A549 (cell line): ENCODE measurements around the gene CD37. TPM values are rescaled to one million over a fixed set of nuclear protein-coding genes. Genes with fewer than 3 reads are reported as not detected.
A peak's percentile ranks its signal among the peaks of the same experiment; 100 is the strongest.

Experiments used
- ATAC-seq, 2 experiments: fragments of 200-7000 bp in 1 of 2; fragments of >200 bp in 1 of 2; cut with Nextera tagmentation in 1 of 2; cut with Tn5 transposase in 1 of 2; 3 replicates each; pipeline versions ENCODE4 v1.8.0 to v1.9.1; 2018 to 2020; ENCODE audit warnings: mild to moderate bottlenecking in 1 of 2, moderate library complexity in 1 of 2
- CTCF ChIA-PET: fragments of 300-600 bp; sonication (Branson Sonifier 250); formaldehyde crosslinking; extraction: SDS; loops from one replicate; lab custom pipeline; 2021; ENCODE audit warnings: antibody characterized with exemption, inconsistent platforms; lab: Yijun Ruan, JAX
- POLR2A ChIA-PET: fragments of 350-600 bp; formaldehyde crosslinking; extraction: SDS; loops from one replicate; lab custom pipeline; 2021; ENCODE audit warnings: antibody characterized with exemption, inconsistent platforms; lab: Yijun Ruan, JAX
- DNase-seq, 2 experiments: peaks; one replicate each; pipeline versions ENCODE4 v3.0.0 to v3.0.0-alpha.2; 2011 to 2016; ENCODE audit warnings: low read depth in 1 of 2, low spot score in 1 of 2
- FAIRE-seq: peaks from 2 replicates; lab custom pipeline; 2011; peaks lifted over from hg19 to GRCh38; lab: Jason Lieb, UNC
- H3K27ac ChIP-seq, 2 experiments: fragments of >200 bp; sonication (Bioruptor Twin); formaldehyde crosslinking; 3 replicates each; pipeline ENCODE4 v1.5.1; 2016 to 2017
- H3K4me1 ChIP-seq: fragments of >200 bp; sonication (Bioruptor Twin); formaldehyde crosslinking; 3 replicates; pipeline ENCODE4 v1.6.1; 2016
- H3K4me2 ChIP-seq: fragments of >200 bp; sonication (Bioruptor Twin); formaldehyde crosslinking; 3 replicates; pipeline ENCODE4 v1.6.1; 2016
- H3K4me3 ChIP-seq: fragments of >200 bp; sonication (Bioruptor Twin); formaldehyde crosslinking; 3 replicates; pipeline ENCODE4 v1.5.1; 2016
- H3K9me3 ChIP-seq: fragments of >200 bp; sonication (Bioruptor Twin); formaldehyde crosslinking; 3 replicates; pipeline ENCODE4 v1.6.1; 2016
- CBX8 ChIP-seq: fragments of 200-600 bp; sonication (generic); IDR thresholded peaks from 2 replicates; pipeline ENCODE4 v1.6.1; 2016
- CEBPB ChIP-seq, 2 experiments: fragments of >200 bp in 1 of 2; sonication (Bioruptor Twin) in 1 of 2; formaldehyde crosslinking in 1 of 2; IDR thresholded peaks; 2 replicates each; pipeline ENCODE4 v1.6.1; 2012 to 2016
- CHD2 ChIP-seq: fragments of 150-350 bp; IDR thresholded peaks from 2 replicates; pipeline ENCODE4 v1.6.1; 2014; ENCODE audit warnings: low read length; ENCODE audit not compliant: partially characterized antibody
- CHD4 ChIP-seq: fragments of 200-600 bp; sonication (generic); IDR thresholded peaks from 2 replicates; pipeline ENCODE4 v1.6.1; 2016; ENCODE audit warnings: antibody characterized with exemption, mild to moderate bottlenecking, borderline replicate concordance
- EHMT2 ChIP-seq: fragments of 200-600 bp; sonication (generic); IDR thresholded peaks from 2 replicates; pipeline ENCODE4 v1.6.1; 2016; ENCODE audit warnings: antibody characterized with exemption, low read depth, mild to moderate bottlenecking, moderate library complexity
- EP300 ChIP-seq, 2 experiments: fragments of >200 bp; sonication (Bioruptor Twin); formaldehyde crosslinking; IDR thresholded peaks; 2 replicates in 1 of 2; 3 replicates in 1 of 2; pipeline ENCODE4 v1.6.1; 2016 to 2017
- ESRRA ChIP-seq: fragments of 150-350 bp; IDR thresholded peaks from 2 replicates; pipeline ENCODE4 v1.6.1; 2014; ENCODE audit warnings: mild to moderate bottlenecking, low read length, borderline replicate concordance
- FOSB ChIP-seq: fragments of 250-450 bp; sonication (Bioruptor Pico); IDR thresholded peaks from 2 replicates; pipeline ENCODE4 v1.5.0; 2020; ENCODE audit warnings: mild to moderate bottlenecking, moderate library complexity
- FOSL2 ChIP-seq, 2 experiments: fragments of 450-650 bp in 1 of 2; fragments of >200 bp in 1 of 2; sonication (Bioruptor Twin) in 1 of 2; formaldehyde crosslinking; IDR thresholded peaks; 2 replicates each; pipeline versions ENCODE4 v1.5.0 to v1.6.1; 2016 to 2020; ENCODE audit warnings: mild to moderate bottlenecking in 1 of 2, moderate library complexity in 1 of 2
- GATA3 ChIP-seq: IDR thresholded peaks from 2 replicates; pipeline ENCODE4 v1.6.1; 2012; ENCODE audit warnings: borderline replicate concordance
- JUNB ChIP-seq: fragments of >200 bp; sonication (Bioruptor Twin); formaldehyde crosslinking; IDR thresholded peaks from 2 replicates; pipeline ENCODE4 v1.6.1; 2016
- KDM1A ChIP-seq: fragments of 200-600 bp; sonication (generic); IDR thresholded peaks from 2 replicates; pipeline ENCODE4 v1.6.1; 2016; ENCODE audit warnings: low read depth, mild to moderate bottlenecking
- MAFK ChIP-seq: fragments of 450-650 bp; IDR thresholded peaks from 2 replicates; pipeline ENCODE4 v1.6.1; 2014; ENCODE audit not compliant: partially characterized antibody
- MYC ChIP-seq: IDR thresholded peaks from 2 replicates; pipeline ENCODE4 v1.6.1; 2012; ENCODE audit warnings: mild to moderate bottlenecking, inconsistent platforms, low read length, improper control_type of control experiment, borderline replicate concordance
- POLR2A ChIP-seq: IDR thresholded peaks from 2 replicates; pipeline ENCODE4 v1.6.1; 2012; ENCODE audit warnings: mild to moderate bottlenecking, low read length
- RAD21 ChIP-seq, 2 experiments: fragments of >200 bp in 1 of 2; sonication (Bioruptor Twin) in 1 of 2; formaldehyde crosslinking in 1 of 2; IDR thresholded peaks in 1 of 2; conservative IDR thresholded peaks in 1 of 2; 2 replicates in 1 of 2; 3 replicates in 1 of 2; pipeline ENCODE4 v1.6.1; 2012 to 2018; ENCODE audit warnings: inconsistent platforms in 1 of 2
- RARB ChIP-seq: fragments of 250-450 bp; sonication (Bioruptor Pico); IDR thresholded peaks from 2 replicates; pipeline ENCODE4 v1.8.0; 2021; ENCODE audit warnings: mild to moderate bottlenecking, moderate library complexity
- RCOR1 ChIP-seq: fragments of 150-350 bp; IDR thresholded peaks from 2 replicates; pipeline ENCODE4 v1.6.1; 2014; ENCODE audit warnings: antibody characterized with exemption, low read length, low read depth
- SREBF2 ChIP-seq: fragments of 450-650 bp; IDR thresholded peaks from 2 replicates; pipeline ENCODE4 v1.6.1; 2014; ENCODE audit warnings: mild to moderate bottlenecking, moderate library complexity
- TP53 ChIP-seq: fragments of 250-450 bp; sonication (Bioruptor Pico); IDR thresholded peaks from 2 replicates; pipeline ENCODE4 v1.5.0; 2021; ENCODE audit warnings: mild to moderate bottlenecking, moderate library complexity
- ZC3H11A ChIP-seq: fragments of 450-650 bp; IDR thresholded peaks from 2 replicates; pipeline ENCODE4 v1.6.1; 2014; ENCODE audit warnings: antibody characterized with exemption, mild to moderate bottlenecking
- WGBS: methylation state at CpG from one replicate; pipeline ENCODE4 v1.1.6; 2017; ENCODE audit errors: missing lambda C conversion rate; 5-methylcytosine and 5-hydroxymethylcytosine counted together
- polyA plus RNA-seq, 4 experiments: library from polyadenylated mRNA; depleted of rRNA in 3 of 4; stranded (reverse); fragments of >200 nt; fragmentation: RNase III in 1 of 4; extraction: RNeasy Plus Mini Kit Qiagen cat#74134 plus additional on column Dnase treatment in 1 of 4; gene quantifications; 2 replicates in 3 of 4; 3 replicates in 1 of 4; pipeline ENCODE4 v1.2.3, GENCODE V29; 2011 to 2017
- TF ChIP-seq, protein P1 (sequence below): fragments of 450-650 bp; IDR thresholded peaks from 2 replicates; pipeline ENCODE4 v1.6.1; 2014; ENCODE audit warnings: antibody characterized with exemption
- TF ChIP-seq, protein P2 (sequence below): IDR thresholded peaks from 2 replicates; pipeline ENCODE4 v1.6.1; 2012
- TF ChIP-seq, protein P3 (sequence below): fragments of >200 bp; sonication (Bioruptor Twin); formaldehyde crosslinking; IDR thresholded peaks from 2 replicates; pipeline ENCODE4 v1.6.1; 2016
- TF ChIP-seq, protein P4 (sequence below): fragments of 200-600 bp; sonication (generic); IDR thresholded peaks from 2 replicates; pipeline ENCODE4 v1.6.1; 2016; ENCODE audit warnings: antibody characterized with exemption, mild to moderate bottlenecking, moderate library complexity

The CD37 gene
- polyA plus RNA-seq, 2 of the 4 experiments (the other 2 are of a cell fraction) = 0.13 TPM; not detected in 1

DNA sequence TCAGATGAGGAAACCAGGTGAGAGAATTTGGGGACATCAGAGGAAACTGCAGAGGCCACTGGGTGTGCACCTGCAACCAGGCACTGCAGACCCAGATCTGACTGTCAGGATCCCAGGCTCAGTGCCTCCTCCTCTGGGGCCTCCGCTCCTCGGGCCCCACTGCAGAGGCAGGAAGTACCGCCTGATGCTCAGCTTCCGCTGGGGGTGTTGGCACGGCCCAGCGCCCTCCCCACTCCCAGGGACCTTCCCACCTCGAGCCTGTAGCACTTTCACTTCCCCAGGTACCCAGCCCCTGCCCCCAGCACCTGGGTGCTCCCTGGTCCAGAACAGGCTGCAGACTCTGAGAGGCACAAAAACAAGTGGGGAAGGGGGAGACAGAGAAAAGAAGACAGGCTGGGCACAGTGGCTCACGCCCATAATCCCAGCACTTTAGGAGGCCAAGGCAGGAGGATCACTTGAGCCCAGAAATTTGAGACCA, 1.4 kb upstream of the CD37 start:
- H3K4me3 ChIP-seq = no peak overlapping the region

DNA sequence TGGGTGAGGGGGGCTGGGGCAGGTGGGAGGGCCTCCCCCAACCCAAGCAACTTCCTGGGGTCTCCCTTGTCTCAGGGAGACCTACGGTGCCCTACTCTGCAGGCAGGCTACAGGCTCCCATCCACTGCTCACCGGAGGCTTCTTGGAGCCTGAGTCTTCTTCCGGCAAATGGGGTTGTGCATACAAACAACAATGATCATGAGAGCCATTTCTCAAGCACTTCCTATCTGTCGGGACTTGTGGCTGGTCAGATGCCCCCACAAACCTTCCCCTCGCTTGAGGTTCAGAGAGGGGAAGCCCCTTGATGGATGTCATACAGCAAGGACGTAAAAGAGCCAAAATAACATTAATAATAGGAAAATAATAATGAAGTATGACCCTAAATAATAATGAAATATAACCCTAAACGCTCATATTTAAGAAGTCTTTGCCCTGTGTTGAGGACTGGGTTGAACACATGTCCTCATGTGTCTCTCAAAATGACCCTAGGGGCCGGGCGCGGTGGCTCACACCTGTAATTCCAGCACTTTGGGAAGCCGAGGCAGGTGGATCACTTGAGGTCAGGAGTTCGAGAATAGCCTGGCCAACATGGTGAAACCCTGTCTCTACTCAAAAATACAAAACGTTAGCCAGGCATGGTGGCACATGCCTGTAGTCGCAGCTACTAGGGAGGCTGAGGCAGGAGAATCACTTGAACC, 727 bp downstream of the CD37 start:
- no peak overlapping the region for H3K4me3 ChIP-seq
- no peaks in the 10 kb centered on the region for H3K4me1 ChIP-seq
- ATAC-seq (no peak), FAIRE-seq (no peak), DNase-seq (no peak)
- H3K9me3 ChIP-seq = no peaks in the 10 kb centered on the region
- no peak for TF ChIP-seq ZC3H11A
- no peak for TF ChIP-seq EHMT2
- TF ChIP-seq FOSL2 (IDR thresholded peaks at IDR 0.05) = no peak
- TF ChIP-seq FOSL2 (CRISPR knock-in tag; IDR thresholded peaks at IDR 0.05) = no peak
- no peak for TF ChIP-seq CHD2
- no peak for TF ChIP-seq RARB (CRISPR knock-in tag)
- no peak for TF ChIP-seq CHD4
- TF ChIP-seq CEBPB (IDR thresholded peaks at IDR 0.05) = no peak
- TF ChIP-seq, protein P1, sequence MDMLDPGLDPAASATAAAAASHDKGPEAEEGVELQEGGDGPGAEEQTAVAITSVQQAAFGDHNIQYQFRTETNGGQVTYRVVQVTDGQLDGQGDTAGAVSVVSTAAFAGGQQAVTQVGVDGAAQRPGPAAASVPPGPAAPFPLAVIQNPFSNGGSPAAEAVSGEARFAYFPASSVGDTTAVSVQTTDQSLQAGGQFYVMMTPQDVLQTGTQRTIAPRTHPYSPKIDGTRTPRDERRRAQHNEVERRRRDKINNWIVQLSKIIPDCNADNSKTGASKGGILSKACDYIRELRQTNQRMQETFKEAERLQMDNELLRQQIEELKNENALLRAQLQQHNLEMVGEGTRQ = no peak
- TF ChIP-seq RCOR1 = no peak
- TF ChIP-seq SREBF2 = no peak
- TF ChIP-seq JUNB = no peak
- TF ChIP-seq, protein P2, sequence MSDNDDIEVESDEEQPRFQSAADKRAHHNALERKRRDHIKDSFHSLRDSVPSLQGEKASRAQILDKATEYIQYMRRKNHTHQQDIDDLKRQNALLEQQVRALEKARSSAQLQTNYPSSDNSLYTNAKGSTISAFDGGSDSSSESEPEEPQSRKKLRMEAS = no peak
- no peak for TF ChIP-seq POLR2A
- no peak for TF ChIP-seq RAD21 (conservative IDR thresholded peaks at IDR 0.05 in 1 of 2, IDR thresholded peaks at IDR 0.05 in 1 of 2)
- no peak for TF ChIP-seq FOSB (CRISPR knock-in tag)
- no peak for TF ChIP-seq MAFK
- no peak for TF ChIP-seq EP300 (IDR thresholded peaks at IDR 0.05)
- no peak for TF ChIP-seq KDM1A
- TF ChIP-seq TP53 (CRISPR knock-in tag) = no peak
- TF ChIP-seq, protein P3, sequence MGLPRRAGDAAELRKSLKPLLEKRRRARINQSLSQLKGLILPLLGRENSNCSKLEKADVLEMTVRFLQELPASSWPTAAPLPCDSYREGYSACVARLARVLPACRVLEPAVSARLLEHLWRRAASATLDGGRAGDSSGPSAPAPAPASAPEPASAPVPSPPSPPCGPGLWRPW = no peak
- H3K27ac ChIP-seq = no peak overlapping the region
- POLR2A ChIA-PET = no interaction called here
- WGBS = 84% methylated on average over 14 of the region's 14 CpGs
- CTCF ChIA-PET = interaction anchor here (0.6 to 2.0 kb wide), 4 partner anchors 9 to 36 kb away, joined by 3 to 8 read pairs (median 3); no protein-coding TSS in a partner anchor
- no peak overlapping the region for H3K4me2 ChIP-seq

More for the DNA sequence above, 1.4 kb upstream of the CD37 start:
- no peak overlapping the region for H3K27ac ChIP-seq
- no peaks in the 10 kb centered on the region for H3K9me3 ChIP-seq
- ATAC-seq = 0 out of 6 replicates have a peak, but pooled peaks have one; percentile 5 to 10
- POLR2A ChIA-PET = interaction anchor here (0.6 kb wide), 1 partner anchor 28 kb away, joined by 4 read pairs; the partner anchor contains the start of gene TEAD2
- DNase-seq = no peak
- TF ChIP-seq ESRRA = no peak
- TF ChIP-seq CBX8 = no peak
- no peak for TF ChIP-seq GATA3
- TF ChIP-seq MYC = no peak
- TF ChIP-seq, protein P4, sequence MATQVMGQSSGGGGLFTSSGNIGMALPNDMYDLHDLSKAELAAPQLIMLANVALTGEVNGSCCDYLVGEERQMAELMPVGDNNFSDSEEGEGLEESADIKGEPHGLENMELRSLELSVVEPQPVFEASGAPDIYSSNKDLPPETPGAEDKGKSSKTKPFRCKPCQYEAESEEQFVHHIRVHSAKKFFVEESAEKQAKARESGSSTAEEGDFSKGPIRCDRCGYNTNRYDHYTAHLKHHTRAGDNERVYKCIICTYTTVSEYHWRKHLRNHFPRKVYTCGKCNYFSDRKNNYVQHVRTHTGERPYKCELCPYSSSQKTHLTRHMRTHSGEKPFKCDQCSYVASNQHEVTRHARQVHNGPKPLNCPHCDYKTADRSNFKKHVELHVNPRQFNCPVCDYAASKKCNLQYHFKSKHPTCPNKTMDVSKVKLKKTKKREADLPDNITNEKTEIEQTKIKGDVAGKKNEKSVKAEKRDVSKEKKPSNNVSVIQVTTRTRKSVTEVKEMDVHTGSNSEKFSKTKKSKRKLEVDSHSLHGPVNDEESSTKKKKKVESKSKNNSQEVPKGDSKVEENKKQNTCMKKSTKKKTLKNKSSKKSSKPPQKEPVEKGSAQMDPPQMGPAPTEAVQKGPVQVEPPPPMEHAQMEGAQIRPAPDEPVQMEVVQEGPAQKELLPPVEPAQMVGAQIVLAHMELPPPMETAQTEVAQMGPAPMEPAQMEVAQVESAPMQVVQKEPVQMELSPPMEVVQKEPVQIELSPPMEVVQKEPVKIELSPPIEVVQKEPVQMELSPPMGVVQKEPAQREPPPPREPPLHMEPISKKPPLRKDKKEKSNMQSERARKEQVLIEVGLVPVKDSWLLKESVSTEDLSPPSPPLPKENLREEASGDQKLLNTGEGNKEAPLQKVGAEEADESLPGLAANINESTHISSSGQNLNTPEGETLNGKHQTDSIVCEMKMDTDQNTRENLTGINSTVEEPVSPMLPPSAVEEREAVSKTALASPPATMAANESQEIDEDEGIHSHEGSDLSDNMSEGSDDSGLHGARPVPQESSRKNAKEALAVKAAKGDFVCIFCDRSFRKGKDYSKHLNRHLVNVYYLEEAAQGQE = no peak
- TF ChIP-seq, all 56 proteins: peak for 0
- 75% methylated on average over 8 of the region's 8 CpGs for WGBS
- no peak for FAIRE-seq
- Histone ChIP-seq H3K4me1 (no peaks in the 10 kb centered on the region), H3K4me2 (no peak overlapping the region)
- CTCF ChIA-PET = interaction anchor here (1.9 to 2.0 kb wide), 2 partner anchors 14 to 32 kb away, joined by 7 to 8 read pairs; no protein-coding TSS in a partner anchor
